Suppressor macrophage (primary cell): ENCODE measurements around the gene ZNF592.

Experiments used
- DNase-seq, 4 experiments: peaks; one replicate each; pipeline ENCODE4 v3.0.0-alpha.2; 2020 to 2022
- total RNA-seq, 17 experiments: gene quantifications; one replicate each; lab custom pipeline; 2026; ENCODE audit warnings: mixed read lengths in 6 of 17, inconsistent platforms in 3 of 17; lab: John Stamatoyannopoulos, UW

The ZNF592 gene
- 10.0 to 96.6 (median 33.9) reads per million in 17 experiments for total RNA-seq

DNA sequence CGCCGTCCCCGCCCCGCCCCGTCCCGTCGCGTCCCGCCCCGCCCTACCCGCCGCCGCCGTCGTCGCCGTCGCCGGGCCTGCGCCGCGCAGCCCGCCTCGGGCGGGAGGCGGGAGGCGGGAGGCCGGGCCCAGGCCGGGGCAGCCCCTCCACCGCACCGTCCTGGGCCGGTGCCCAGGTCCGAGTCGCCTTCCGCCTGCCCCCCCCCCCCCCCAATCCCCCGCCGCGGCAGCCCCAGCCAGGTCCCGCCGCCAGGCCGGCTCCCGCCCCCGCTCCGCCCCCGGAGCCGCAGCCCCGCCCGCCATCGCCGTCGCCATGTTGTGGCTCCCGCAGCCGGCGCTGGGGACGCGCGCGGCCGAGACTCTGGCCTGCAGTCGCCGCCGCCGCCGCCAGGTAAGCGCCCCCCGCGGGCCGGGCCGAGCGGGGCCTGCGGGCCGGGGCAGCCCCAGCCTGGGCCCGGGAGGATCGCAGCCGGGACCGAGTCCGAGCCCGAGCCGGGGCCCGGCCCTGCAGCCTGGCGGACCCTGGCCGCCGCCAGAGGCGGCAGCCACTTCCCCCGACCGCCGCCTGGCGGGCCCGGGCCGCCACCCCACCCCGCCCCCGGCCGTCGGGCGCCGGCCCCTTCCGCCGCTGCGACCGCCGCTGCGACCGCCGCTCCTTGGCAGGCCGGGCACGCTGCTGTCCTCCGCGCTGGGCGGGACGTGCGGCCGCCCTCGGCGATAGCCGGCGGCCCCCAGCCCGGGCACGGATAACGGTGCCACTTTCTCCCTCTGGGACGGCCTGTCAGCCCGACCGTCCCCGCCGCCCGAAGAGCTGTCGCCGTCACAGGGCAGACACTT is at the start of gene ZNF592:
ZNF592 (plus strand) TSS at position 319 of the 837 bp plus-strand sequence. CDS start 34,084 bp downstream, outside the sequence.
- DNase-seq: peak; percentile 83 to 93 (median 88)

GRCh38 chr15:84699538-84700191 is 48.7 kb upstream of the ZNF592 start:
- DNase-seq: no peak

- peak; percentile 37 to 67 (median 58) for DNase-seq
These were observed 45.4 kb upstream of the ZNF592 start for GRCh38 chr15:84702961-84703482.

GRCh38 chr15:84703808-84704207 is 44.6 kb upstream of the ZNF592 start:
- no peak for DNase-seq

DNA sequence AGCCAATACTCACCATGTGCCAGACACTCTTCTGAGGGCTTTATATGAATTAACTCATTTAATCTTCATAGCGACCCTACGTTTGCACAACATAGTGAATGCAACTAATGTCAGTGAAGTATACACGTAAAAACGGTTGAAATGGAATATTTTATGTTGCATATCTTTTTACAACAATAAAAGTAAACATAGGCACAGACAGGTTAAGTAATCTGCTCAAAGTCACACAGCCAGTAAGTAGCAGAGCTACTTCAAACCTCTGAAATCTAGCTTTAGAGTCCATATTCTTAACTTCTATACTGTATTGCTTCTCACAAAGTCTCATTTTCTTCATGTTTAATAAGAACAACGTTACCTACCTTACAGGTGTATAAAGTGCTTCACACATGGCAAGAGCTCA is 34.0 kb upstream of the ZNF592 start:
- DNase-seq: no peak

DNA sequence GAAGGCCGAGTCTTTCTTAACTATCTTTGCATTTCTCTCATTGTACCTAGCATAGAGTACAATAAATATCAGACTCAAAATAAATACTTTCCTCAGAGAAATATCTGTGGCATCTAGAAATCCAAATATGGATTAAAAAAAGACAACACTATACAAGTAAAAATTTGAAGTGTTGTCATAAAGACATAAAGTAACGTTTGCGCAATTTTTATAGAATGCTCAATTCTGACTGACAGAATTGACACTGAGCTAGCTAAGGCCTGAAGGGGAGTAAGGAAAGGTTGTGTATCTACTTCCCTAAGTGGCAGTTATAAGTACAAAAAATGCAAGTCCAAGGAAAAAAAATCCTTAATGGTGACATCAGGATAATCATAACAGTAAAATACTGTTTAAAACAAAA is 33.6 kb upstream of the ZNF592 start:
- DNase-seq: peak in 2 of 4 experiments; percentile 53 to 55

DNA sequence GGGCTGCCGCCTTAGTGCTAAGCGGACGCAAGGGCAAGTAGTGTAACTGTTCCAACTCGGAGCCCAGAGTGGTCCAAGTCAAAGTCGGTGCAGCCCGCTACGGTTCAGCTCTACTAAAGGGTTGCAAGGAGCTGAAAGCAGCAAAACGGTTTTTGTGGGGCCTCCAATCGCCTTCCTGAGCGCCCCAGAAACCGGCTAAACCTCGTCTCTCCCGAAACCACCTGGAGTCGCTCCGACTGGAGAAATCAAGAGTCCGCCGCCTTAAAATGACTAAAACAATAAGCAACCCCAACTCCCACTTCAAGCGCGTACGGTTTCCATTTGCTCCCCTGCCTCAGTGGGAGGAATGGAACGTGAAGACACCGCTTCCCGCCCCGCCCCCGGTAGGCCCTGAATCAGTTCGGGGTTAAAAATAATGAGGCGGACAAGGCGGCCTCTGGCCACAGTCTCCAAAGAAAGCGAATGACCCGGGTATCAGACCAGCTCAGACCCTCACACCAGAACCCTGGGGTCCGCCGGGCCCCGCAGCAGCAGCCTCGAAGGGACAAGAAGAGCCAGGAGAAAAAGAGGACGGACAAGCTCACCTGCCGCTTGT is 32.9 kb upstream of the ZNF592 start:
- peak; percentile 16 to 45 (median 36) for DNase-seq

DNA sequence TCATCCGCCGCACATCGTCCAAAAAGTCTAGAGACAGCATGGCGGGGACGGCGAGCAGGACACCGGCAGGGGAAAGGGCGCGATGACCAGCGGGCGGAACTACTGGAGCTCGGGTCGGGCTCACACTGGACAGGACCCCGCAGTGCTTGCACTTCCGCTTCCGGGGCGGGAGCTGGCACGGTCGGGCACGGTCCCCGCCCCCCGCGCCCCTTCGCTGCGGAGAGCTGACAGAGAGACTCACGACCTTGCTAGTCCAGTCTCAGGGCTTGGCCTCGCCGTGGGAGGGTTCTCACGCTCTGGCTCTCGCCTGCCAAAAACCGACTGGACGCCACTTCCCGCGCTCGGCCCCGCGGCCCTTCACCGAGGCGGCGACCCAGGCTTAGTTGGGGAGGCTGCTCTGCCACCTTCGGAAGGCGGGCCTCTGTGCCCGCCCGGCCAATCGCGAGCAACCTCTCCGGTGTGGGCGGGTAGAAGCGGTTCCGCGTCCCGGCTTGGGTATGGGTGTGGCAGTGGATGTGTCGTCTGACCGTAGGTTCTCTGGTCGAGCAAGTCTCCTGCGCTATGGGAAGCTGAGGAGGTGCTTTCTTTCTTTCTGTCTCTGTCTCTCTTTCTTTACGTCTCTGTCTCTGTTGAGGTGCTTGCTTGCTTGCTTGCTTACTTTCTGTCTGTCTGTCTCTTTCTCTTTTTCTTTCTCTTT is 32.2 kb upstream of the ZNF592 start, which contains the start of gene SEC11A:
SEC11A (minus strand) TSS at position 104 of the 697 bp plus-strand sequence; CDS start at position 40, 64 bp downstream.
- DNase-seq: peak; percentile 96 to 98 (median 98)

GRCh38 chr15:84721371-84721770 is 27.0 kb upstream of the ZNF592 start:
- DNase-seq: peak; percentile 17 to 54 (median 38)

GRCh38 chr15:84722628-84723027 is 25.8 kb upstream of the ZNF592 start:
- no peak for DNase-seq

DNA sequence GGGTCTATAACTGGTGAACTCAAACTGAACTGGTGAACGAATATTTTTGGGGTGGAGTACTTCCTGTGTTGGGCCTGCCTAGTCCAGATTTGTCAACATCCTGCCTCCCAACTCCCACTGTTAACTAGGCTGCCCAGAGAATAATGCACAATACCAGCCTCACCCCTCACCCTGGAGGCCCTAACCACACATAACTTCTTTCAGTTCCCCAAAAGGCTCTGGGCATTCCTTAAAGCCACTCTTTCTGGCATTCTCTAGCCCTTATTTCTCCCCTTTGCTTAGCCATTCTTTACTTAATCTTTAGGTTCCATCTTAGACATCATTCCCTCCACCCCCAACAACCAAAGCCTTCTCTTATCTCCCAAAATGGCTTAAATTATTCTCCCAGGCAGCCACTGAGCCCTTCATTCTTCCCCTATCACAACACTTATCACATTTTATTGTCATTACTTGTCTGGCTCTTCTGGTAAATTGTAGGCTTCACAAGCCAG is 23.3 kb upstream of the ZNF592 start:
- DNase-seq: peak; percentile 84 to 92 (median 88)

GRCh38 chr15:84727429-84727828 is 21.0 kb upstream of the ZNF592 start:
- no peak for DNase-seq

GRCh38 chr15:84731774-84732173 is 16.6 kb upstream of the ZNF592 start:
- peak in 1 of 4 experiments; percentile 16 for DNase-seq

DNA sequence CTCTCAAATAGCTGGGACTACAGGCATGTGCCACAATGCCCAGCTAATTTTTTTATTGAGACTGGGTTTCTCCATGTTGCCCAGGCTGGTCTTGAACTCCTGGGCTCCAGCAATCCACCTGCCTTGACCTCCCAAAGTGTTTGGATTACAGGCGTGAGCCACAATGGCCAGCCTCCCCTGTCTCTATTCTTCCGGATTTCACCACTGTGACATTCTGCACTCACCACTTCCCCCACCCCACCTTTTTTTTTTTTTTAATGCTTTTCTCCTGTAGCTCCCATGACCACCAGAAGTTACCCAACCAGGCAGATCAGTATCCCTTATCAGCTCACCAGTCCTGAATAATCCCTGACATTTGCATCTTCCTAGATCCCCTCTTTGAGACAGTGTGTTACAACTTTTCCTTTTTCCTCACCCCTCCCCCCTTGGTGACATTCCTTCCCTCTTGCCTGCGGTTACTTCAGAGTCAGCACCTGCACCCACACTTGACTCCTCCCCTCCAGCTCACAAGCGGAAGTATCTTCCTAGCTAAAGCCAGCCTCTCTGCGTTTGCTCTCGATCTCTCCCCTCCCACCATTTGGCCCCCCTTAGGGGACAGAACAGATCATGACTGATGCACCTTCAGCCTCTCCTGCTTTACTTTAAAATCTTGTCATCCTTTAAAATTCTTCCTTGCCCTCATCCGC is 13.5 kb upstream of the ZNF592 start:
- peak; percentile 79 to 90 (median 90) for DNase-seq

GRCh38 chr15:84735480-84736061 is 12.8 kb upstream of the ZNF592 start:
- DNase-seq: peak; percentile 62 to 83 (median 66)

DNA sequence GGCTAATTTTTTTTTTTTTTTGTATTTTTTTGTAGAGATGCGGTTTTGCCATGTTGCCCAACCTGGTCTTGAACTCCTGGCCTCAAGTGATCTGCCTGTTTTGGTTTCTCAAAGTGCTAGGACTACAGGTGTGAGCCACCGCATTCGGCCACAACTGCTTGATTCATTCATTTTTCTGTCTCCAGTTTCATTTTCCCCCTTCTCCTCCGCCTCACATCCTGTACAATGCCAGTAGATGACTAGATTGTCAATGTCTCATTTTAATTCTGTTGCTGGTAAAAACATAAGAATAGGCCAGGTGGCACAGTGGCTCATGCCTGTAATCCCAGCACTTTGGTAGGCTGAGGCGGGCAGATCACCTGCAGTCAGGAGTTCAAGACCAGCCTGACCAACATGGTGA is 12.0 kb upstream of the ZNF592 start:
- DNase-seq: no peak

DNA sequence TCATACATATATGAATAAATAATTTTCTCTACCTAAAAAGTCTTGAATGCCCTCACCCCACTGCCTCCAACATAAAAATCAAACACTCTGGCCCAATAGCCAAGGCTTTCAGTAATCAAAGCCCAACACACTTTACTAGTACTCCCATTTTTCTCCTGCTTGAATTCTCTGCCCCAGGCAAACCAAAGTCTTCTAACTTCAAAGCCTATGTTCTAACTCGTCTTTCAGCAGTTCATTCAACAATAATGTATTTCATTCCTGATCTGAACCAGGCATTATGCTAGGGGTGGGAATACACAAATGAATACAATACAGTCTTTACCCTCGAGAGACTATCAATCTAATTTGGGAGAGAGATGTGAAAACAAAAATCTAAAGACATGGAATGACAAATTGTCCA is 11.4 kb upstream of the ZNF592 start:
- no peak for DNase-seq

- no peak for DNase-seq
These were observed 7.7 kb upstream of the ZNF592 start for GRCh38 chr15:84740691-84741090.

GRCh38 chr15:84741121-84741520 is 7.3 kb upstream of the ZNF592 start:
- no peak for DNase-seq

- DNase-seq: peak; percentile 67 to 88 (median 84)
These were observed 747 bp upstream of the ZNF592 start for GRCh38 chr15:84747416-84748273.
